22Rv1 (cell line): ENCODE data around the gene CITED4.

Experiments used
- H3K27ac ChIP-seq: fragments of 450-650 bp; 2 replicates; pipeline ENCODE4 v1.5.1; 2017
- ZFX ChIP-seq: fragments of 450-650 bp; IDR thresholded peaks from 2 replicates; pipeline ENCODE4 v1.6.1; 2017; ENCODE audit warnings: antibody characterized with exemption, borderline replicate concordance
- TF ChIP-seq, protein P1 (sequence below): fragments of 450-650 bp; IDR thresholded peaks from 2 replicates; pipeline ENCODE4 v1.5.1; 2017; ENCODE audit warnings: mild to moderate bottlenecking

Gene CITED4

DNA sequence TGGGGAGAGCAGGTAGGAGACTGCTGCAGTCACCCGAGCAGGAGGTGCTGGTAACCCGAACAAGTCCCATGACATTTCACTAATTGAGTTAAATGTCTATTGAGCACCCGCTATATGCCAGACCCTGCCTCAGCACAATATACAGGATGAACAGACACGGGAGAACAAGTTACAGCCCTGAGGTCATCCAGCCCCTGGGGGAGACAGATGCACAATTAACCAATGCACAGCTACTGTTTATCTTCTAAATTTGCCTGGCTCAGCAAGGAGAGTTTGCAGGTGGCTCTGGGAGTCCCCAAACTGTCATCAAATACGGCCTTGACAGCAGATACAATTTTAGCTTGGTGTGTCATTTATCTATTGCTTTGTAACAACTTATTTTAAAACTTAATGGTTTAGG lies 18.1 kb downstream of the CITED4 start:
- TF ChIP-seq, protein P1, sequence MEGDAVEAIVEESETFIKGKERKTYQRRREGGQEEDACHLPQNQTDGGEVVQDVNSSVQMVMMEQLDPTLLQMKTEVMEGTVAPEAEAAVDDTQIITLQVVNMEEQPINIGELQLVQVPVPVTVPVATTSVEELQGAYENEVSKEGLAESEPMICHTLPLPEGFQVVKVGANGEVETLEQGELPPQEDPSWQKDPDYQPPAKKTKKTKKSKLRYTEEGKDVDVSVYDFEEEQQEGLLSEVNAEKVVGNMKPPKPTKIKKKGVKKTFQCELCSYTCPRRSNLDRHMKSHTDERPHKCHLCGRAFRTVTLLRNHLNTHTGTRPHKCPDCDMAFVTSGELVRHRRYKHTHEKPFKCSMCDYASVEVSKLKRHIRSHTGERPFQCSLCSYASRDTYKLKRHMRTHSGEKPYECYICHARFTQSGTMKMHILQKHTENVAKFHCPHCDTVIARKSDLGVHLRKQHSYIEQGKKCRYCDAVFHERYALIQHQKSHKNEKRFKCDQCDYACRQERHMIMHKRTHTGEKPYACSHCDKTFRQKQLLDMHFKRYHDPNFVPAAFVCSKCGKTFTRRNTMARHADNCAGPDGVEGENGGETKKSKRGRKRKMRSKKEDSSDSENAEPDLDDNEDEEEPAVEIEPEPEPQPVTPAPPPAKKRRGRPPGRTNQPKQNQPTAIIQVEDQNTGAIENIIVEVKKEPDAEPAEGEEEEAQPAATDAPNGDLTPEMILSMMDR: no peak
- TF ChIP-seq ZFX: no peak

DNA sequence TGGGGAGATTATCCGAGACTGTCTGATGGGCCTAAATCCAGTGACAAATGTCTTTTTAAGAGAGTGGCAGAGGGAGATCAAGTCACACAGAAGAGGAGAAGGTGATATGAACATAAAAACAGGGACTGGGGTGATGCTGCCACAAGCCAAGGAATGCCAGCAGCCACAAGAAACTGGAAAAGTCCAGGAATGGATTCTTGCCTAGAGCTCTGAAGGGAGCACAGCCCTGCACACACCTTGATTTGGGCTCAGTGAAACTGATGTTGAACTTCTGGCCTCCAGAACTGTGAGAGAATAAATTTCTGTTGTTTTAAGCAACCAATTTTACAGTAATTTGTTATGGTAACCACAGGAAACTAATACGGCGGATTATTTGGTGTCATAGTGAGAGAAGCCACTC lies 19.5 kb downstream of the CITED4 start:
- no peak overlapping the region for H3K27ac ChIP-seq
- TF ChIP-seq ZFX: no peak
- TF ChIP-seq, protein P1: no peak

More for the DNA sequence above, 18.1 kb downstream of the CITED4 start:
- no peak overlapping the region for H3K27ac ChIP-seq

DNA sequence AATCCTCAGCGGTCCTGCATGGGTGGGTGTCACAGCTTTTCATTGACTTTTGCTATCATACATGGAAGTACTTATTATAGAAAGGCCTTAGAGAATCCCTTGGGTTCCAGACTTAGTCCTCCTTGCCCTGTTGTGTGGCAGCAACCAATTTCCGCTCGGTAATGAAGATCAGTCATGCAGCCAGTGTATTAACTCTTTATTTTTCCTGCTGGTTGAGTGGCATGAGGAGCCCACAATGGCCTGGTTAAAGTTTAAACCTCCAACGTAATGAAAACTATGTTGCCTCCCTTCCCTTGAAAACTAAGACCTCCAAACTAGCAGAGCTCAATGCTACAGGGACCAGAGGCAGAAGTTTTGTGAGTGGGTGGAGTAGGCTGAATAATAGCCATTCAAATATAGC lies 20.0 kb downstream of the CITED4 start:
- TF ChIP-seq ZFX: no peak
- TF ChIP-seq, protein P1: no peak
- H3K27ac ChIP-seq: no peak overlapping the region

DNA sequence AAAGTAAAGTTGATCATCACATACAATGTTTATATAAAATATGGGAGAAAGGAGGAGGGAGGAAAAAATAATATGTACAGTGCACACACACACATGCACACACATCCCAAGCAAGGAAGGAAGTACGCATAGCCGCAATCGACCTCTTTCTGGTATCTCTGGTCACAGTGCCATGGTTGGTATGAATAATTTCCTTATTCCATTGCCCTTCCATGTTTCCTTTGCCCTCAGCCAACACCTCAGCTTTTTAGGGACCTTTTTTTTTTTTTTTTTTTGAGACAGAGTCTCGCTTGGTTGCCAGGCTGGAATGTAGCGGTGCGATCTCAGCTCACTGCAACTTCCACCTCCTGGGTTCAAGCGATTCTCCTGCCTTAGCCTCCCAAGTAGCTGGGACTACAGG lies 20.6 kb downstream of the CITED4 start:
- TF ChIP-seq, protein P1: no peak
- no peak for TF ChIP-seq ZFX
- no peak overlapping the region for H3K27ac ChIP-seq

DNA sequence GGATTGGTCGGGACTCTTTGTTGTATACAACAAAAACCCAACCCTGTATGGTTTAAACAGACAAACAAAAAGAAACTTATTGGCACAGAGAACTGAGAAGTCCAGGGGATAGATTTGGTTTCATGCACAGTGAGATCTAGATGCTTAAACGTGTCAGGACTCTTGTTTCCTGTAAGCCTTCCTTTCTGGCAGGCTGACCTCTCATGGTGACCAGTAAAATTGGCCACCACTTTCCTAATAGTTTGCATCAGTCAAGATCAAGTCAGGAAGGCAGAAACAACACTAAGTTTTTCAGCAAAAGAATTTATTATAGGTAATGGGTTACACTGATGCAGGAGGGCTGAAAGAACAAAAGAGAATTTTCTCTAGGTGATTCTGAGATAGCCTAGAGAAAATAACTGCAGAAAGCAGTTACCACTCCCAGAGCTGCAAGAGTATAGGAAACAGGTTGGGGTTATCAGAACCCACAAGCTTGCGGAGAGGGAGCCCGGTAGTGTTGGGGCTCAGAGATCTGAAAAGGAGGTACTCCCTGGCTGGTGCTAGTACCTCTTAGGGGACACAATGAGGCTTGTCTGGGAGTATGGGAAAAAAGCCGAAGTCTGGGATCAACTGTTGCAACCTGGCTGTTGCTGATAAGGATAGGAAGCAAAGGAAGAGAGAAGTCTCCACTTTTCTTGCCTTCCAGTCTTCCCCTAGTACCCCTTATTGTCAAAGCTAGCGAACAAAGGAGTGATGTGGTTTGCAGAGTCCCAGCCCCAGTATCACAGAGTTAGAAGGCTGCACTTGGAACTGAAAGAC lies 21.4 kb downstream of the CITED4 start:
- no peak overlapping the region for H3K27ac ChIP-seq
- no peak for TF ChIP-seq ZFX
- TF ChIP-seq, protein P1: no peak

DNA sequence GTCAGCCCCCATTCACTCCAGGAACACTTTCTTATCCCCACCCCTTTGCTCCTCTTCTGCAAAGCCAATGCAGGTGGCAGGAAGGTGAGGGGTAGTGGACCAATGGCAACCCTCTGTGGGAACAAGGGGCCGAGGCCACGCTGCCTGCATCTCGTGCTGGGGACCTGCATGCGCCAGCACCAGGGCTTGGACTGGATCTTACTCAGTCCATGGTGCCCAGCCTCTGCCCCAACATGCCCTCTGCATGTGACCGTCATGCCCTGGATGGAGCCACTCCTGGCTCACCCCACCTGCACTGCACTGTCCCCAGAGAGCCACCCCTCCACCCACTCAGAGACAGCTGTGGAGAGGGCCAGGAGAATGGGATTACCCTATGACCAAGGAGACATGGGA lies 22.2 kb downstream of the CITED4 start:
- no peak overlapping the region for H3K27ac ChIP-seq
- TF ChIP-seq, protein P1: no peak
- TF ChIP-seq ZFX: no peak
